Tibial artery (tissue), 4 donors: ENCODE results near the gene PIP5K1B.

Source experiments
- DNase-seq, 2 donors: peaks; one replicate each; pipeline ENCODE4 v3.0.0-alpha.2; 2019
- H3K27ac ChIP-seq, 2 donors: fragments of 200-600 bp; sonication (generic) in 1 of 2; 1 replicate in 1 of 2; 2 replicates in 1 of 2; pipeline ENCODE4 v1.5.1; 2018 to 2019; ENCODE audit warnings: mild to moderate bottlenecking in 1 of 2
- H3K27me3 ChIP-seq, 2 donors: fragments of 200-600 bp; sonication (generic) in 1 of 2; one replicate each; pipeline versions ENCODE4 v1.5.1 to v1.6.0; 2016 to 2019
- H3K36me3 ChIP-seq, 3 donors: fragments of 200-600 bp; sonication (generic) in 2 of 3; one replicate each; pipeline ENCODE4 v1.5.1; 2016 to 2019; ENCODE audit warnings: mild to moderate bottlenecking in 2 of 3
- H3K4me1 ChIP-seq, 4 donors: fragments of 200-600 bp; sonication (generic) in 2 of 4; 1 replicate in 3 of 4; 2 replicates in 1 of 4; pipeline ENCODE4 v1.5.1; 2016 to 2019
- H3K4me3 ChIP-seq, 2 donors: fragments of 200-600 bp; sonication (generic) in 1 of 2; 1 replicate in 1 of 2; 2 replicates in 1 of 2; pipeline ENCODE4 v1.5.1; 2018 to 2019; ENCODE audit warnings: mild to moderate bottlenecking in 2 of 2
- H3K9me3 ChIP-seq, 3 donors: fragments of 200-600 bp; sonication (generic) in 1 of 3; one replicate each; pipeline ENCODE4 v1.5.1; 2016 to 2019
- intact Hi-C: fragments of 100-400 bp; cut with DNase I; formaldehyde crosslinking; loops from one replicate; pipeline ENCODE4 v1.15.0; 2023; ENCODE audit warnings: low total_unique reads
- TF ChIP-seq, protein P1 (sequence below), 2 experiments: fragments of 200-600 bp in 1 of 2; fragments of 450-650 bp in 1 of 2; IDR thresholded peaks; one replicate each; pipeline ENCODE4 v1.5.1; 2017 to 2019; ENCODE audit warnings: antibody characterized with exemption in 2 of 2, mild to moderate bottlenecking in 1 of 2, moderate library complexity in 1 of 2

PIP5K1B gene

GRCh38 chr9:68744426-68744825 lies 39.4 kb downstream of the PIP5K1B start:
- no peak overlapping the region for H3K27ac ChIP-seq
- DNase-seq: no peak
- intact Hi-C loops: no loop called here
- TF ChIP-seq, protein P1, sequence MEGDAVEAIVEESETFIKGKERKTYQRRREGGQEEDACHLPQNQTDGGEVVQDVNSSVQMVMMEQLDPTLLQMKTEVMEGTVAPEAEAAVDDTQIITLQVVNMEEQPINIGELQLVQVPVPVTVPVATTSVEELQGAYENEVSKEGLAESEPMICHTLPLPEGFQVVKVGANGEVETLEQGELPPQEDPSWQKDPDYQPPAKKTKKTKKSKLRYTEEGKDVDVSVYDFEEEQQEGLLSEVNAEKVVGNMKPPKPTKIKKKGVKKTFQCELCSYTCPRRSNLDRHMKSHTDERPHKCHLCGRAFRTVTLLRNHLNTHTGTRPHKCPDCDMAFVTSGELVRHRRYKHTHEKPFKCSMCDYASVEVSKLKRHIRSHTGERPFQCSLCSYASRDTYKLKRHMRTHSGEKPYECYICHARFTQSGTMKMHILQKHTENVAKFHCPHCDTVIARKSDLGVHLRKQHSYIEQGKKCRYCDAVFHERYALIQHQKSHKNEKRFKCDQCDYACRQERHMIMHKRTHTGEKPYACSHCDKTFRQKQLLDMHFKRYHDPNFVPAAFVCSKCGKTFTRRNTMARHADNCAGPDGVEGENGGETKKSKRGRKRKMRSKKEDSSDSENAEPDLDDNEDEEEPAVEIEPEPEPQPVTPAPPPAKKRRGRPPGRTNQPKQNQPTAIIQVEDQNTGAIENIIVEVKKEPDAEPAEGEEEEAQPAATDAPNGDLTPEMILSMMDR (IDR thresholded peaks at IDR 0.05): no peak
- H3K36me3 ChIP-seq: no peaks in the 10 kb centered on the region
- H3K4me1 ChIP-seq: peaks cover 0 to 8% (median 0%) of the 10 kb centered on the region in 4 donors
- H3K27me3 ChIP-seq: no peaks in the 10 kb centered on the region
- no peaks in the 10 kb centered on the region for H3K9me3 ChIP-seq
- no peak overlapping the region for H3K4me3 ChIP-seq

DNA sequence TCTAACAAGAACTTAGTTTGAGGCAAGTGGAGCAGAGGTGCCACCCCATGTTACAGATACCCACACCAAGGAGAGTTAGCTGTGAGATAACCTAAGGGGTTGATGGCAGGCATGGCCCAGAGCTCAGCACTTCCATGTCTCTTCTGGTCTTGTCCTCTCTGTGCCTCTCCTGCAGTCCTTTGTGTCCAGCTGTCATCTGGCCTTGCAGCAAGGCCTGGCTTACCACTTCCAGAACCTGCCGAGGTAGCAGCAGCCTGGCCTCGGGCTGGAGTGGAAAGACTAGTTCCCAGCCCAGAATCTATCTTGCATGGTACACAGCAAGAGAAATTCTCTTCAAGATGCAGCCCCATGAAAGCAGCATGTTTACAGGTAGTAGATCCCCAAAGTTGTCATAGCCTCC lies 41.5 kb downstream of the PIP5K1B start:
- Histone ChIP-seq H3K27ac (no peak overlapping the region), H3K4me3 (no peak overlapping the region), H3K36me3 (no peaks in the 10 kb centered on the region), H3K27me3 (no peaks in the 10 kb centered on the region), H3K4me1 (peaks cover 0 to under 1% (median 0%) of the 10 kb centered on the region in 4 donors), H3K9me3 (no peaks in the 10 kb centered on the region)
- no peak for DNase-seq
- intact Hi-C loops: no loop called here
- TF ChIP-seq, protein P1 (IDR thresholded peaks at IDR 0.05): no peak

DNA sequence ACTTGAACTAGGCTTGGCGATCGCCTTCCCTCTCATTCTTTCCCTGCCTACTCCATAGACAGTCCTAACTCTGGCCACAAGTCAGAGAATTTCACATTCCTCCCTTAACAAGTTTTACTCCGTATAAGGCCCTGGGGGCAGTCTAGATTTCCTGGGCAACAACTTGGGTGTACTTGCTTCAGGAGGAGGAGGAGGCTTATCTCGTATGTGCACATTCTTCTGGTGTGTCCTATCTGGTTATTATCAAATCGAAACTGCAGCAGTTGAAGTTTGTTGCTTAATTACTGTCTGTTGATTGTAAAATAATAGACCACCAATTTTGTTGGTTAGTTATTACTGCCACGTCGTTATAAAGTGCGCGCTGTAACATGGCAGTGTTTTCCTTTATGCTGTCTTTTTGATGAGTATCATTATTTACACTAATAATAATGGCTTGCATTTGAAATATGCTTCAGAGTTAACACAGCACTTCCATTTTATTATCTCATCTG lies 42.0 kb downstream of the PIP5K1B start:
- no peak overlapping the region for H3K4me3 ChIP-seq
- TF ChIP-seq, protein P1 (IDR thresholded peaks at IDR 0.05): no peak
- no peaks in the 10 kb centered on the region for H3K4me1 ChIP-seq
- H3K9me3 ChIP-seq: no peaks in the 10 kb centered on the region
- H3K27me3 ChIP-seq: no peaks in the 10 kb centered on the region
- no peak for DNase-seq
- no peaks in the 10 kb centered on the region for H3K36me3 ChIP-seq
- no peak overlapping the region for H3K27ac ChIP-seq
- intact Hi-C loops: no loop called here

DNA sequence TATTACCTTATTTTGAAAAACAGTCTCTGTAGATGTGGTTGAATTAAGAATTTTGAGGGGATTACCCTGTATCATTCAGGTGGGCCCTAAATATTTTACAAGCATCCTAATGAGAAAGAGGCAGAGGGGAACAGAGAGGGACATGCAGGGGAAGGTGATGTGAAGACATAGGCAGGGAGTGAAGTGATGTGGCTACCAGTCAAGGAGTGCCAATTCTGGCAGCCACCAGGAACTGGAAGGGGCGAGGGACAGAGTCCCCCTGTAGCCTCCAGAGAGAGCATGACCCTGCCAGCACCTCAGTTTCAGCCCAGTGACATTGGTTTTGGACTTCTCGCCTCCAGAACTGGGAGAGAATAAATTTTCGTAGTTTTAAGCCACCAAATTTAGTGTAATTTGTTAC lies 44.1 kb downstream of the PIP5K1B start:
- TF ChIP-seq, protein P1 (IDR thresholded peaks at IDR 0.05): no peak
- intact Hi-C loops: no loop called here
- DNase-seq: no peak
- H3K27ac ChIP-seq: no peak overlapping the region
- H3K4me3 ChIP-seq: no peak overlapping the region
- H3K27me3 ChIP-seq: no peaks in the 10 kb centered on the region
- no peaks in the 10 kb centered on the region for H3K9me3 ChIP-seq
- no peaks in the 10 kb centered on the region for H3K4me1 ChIP-seq
- H3K36me3 ChIP-seq: no peaks in the 10 kb centered on the region

- TF ChIP-seq, protein P1 (IDR thresholded peaks at IDR 0.05): no peak
- H3K9me3 ChIP-seq: no peaks in the 10 kb centered on the region
- no peak overlapping the region for H3K27ac ChIP-seq
- H3K4me3 ChIP-seq: no peak overlapping the region
- H3K4me1 ChIP-seq: no peaks in the 10 kb centered on the region
- H3K27me3 ChIP-seq: no peaks in the 10 kb centered on the region
- no peak for DNase-seq
- intact Hi-C loops: no loop called here
- no peaks in the 10 kb centered on the region for H3K36me3 ChIP-seq
Observed at GRCh38 chr9:68749579-68750159, 44.6 kb downstream of the PIP5K1B start.

GRCh38 chr9:68750255-68750654 lies 45.2 kb downstream of the PIP5K1B start:
- Histone ChIP-seq H3K27ac (no peak overlapping the region), H3K36me3 (no peaks in the 10 kb centered on the region), H3K27me3 (no peaks in the 10 kb centered on the region), H3K4me1 (no peaks in the 10 kb centered on the region), H3K4me3 (no peak overlapping the region), H3K9me3 (no peaks in the 10 kb centered on the region)
- TF ChIP-seq, protein P1 (IDR thresholded peaks at IDR 0.05): no peak
- no peak for DNase-seq
- intact Hi-C loops: no loop called here
